Activated naive CD8-positive, alpha-beta T cell treated with anti-CD3 and anti-CD28 coated beads, Interleukin-2, amount 50 U/mL, for 16 hours (primary cell): ENCODE results near the gene TIMMDC1.
"Not testable (repeated sequence)": the region's sequence is repeated elsewhere in the genome, so short reads cannot be mapped to it uniquely, and the experiment has no call there.

Experiments used
- DNase-seq: peaks from one replicate; pipeline ENCODE4 v3.0.0-alpha.2; 2020; ENCODE audit warnings: low read depth, low spot score

Gene TIMMDC1

DNA sequence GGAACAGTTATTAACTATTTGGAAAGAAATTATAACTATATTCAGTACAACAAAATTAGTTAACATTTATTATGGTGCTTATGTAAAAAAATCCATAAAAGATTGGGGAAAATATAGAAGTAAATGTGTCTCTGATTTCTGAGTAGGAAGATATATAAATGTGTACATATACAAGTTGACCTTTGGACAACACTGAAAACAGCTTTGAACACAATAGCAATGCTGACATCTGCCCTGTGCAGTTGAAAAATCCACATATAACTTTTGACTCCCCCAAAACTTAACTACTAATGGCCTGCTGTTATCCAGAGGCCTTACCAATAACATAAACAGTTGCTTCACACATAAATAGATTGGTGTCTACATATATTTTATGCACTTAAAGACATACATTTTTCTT, 12.3 kb downstream of the TIMMDC1 start:
- DNase-seq, result no peak

DNA sequence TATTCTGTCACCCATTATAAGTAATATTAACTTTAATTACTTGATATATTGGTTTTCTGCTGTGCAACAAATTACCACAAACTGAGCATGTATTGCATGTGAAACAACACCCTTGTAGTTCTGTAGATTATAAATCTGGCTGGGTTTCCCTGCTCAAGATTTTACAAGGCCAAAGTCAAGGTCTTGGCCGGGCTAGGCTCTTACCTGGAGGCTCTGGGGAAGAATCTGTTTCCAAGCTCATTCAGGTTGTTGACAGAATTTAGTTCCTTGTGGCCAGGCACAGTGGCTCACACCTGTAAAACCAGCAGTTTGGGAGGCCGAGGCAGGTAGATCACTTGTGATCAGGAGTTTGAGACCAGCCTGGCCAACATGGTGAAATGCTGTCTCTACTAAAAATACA, 16.3 kb downstream of the TIMMDC1 start:
- no peak for DNase-seq

DNA sequence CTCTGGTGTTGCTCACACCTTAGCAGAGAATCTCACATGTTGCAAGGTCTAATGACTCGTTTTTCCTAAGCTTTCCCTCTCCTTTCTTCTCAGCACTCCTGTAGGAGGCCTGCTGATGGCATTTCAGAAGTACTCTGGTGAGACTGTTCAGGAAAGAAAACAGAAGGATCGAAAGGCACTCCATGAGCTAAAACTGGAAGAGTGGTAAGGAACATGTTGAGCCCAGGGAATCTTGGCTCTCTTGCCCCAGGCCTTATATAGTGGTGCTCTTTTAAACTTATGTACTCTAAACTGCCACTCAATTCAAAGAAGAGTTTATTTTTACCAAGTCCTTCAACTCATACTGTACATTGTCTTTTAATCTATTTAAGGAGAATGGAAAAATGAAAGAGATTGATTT, 18.8 kb downstream of the TIMMDC1 start:
- DNase-seq, result no peak

DNA sequence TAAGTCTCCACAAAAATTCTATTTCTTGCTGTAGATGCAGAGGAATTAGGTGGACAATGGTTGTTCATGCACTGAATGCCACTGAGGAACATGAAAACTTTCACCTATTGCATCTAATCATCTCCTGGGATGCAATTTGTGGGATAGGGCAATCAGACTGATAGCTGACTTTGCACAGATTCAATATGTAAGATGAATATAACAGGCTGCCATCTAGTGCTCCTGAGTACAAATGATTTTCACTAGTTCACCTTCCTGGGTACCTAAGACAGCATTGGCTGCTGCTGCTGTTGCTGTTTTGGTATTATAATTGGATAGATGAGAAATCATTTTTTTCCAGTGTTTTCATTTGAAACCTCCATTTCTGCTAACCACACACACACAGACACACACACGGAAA, 19.7 kb downstream of the TIMMDC1 start:
- DNase-seq, result no peak

DNA sequence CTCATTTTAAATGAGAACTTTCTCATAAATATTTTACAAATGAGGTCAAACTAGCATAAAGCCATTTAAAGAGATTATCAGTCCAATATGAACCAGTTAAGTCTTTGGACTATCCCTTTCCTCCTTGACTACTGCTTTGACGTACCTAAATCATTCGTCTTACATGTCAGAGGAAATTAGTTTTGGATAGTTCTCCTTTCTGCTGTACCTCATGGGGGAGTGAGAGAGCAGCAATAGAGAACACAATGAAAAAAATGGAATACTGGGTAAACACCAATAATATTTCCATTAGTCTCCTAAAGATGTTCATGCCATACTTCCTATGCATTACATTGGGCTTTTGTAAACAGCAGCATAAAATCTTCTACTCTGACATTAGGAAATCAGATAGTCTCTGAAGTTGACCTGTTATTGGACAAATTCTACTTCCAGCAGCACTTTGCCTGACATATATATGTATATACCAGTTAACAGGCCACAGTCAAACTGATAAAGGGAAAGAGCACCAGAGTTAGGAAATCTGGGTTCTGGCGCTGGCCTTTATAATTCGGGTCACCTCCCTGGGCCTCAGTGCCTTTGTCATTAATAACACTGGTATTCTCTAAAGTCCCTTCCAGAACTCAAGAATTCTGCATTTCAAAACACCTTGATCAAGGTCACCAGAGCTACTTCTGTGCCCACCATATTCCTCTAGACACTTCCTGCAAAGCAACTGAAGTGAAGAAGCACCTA, 26.8 kb downstream of the TIMMDC1 start:
- DNase-seq, result no peak

DNA sequence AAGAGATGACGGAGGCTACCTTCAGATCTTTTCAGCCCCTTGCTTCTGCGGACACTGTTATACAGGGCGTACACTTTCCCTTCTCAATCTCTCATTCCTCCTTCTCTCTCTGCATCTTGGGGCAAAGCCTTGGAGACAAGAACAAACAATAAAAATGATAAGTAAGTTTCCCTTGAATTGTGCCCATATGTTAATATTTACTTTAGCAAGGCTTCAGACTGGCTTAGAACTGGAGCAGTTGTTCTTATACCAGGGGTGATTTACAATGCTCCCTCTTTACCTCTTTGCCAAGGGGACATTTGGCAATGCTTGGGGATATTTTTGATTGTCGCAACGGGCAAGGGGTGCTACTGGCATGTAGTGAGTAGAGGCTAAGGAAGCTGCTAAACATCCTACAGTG, 29.4 kb downstream of the TIMMDC1 start:
- DNase-seq, result no peak

DNA sequence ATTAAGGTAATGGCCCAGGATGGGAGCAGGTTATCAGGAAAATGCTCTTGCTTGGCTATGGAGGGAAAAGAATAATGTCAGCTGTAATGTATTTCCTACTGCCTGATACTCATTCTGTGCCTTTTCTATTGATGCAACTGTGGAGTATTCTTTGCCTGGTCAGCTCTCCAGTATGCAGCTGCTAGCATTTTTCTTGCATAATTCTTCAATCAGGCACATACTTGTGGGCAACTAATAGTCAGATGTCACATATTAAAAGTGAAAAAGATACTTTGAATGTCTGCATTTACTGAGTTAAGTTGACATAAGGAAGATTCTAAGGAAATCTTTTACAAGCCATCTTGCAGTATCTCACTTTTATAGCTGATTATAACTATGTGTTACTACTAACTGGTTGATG, 31.5 kb downstream of the TIMMDC1 start:
- no peak for DNase-seq

DNA sequence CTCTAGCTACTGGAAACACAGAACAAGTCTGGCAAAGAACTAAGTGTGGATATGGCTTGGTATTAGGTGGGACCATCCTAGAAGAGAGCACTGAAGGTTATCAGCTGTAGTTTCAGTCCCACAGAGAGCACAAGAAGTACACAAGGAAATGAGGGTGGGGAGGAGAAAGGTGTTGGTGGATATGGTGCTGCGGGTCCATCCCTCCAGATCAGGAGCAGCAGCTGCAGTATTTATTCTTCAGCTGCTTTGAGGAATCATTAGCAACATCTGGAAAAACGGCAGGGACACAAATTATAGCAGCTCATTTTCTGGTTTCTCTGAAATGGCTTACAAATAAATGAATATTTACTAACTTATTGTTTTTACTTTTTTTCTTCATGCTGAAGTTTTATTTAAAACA, 32.1 kb downstream of the TIMMDC1 start:
- no peak for DNase-seq

DNA sequence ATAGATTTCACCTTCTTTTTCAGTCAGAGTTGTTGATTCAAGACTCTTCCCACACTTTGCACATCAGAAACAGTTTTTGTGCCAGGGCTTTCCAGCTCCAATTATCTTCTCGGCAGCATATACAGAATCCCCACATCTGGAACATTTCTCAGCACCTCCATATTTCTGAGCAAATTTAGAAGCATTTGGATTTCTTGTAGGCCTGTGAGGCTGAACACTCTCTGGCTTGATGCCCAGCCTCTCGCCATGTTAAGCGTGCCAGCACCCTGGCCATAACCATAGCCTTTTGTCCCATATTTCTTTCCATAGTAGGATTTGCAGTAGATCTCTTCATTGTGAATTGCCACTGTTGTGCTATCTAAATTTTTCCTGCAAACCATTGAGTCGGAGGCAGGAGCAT, 32.8 kb downstream of the TIMMDC1 start:
- no peak for DNase-seq

DNA sequence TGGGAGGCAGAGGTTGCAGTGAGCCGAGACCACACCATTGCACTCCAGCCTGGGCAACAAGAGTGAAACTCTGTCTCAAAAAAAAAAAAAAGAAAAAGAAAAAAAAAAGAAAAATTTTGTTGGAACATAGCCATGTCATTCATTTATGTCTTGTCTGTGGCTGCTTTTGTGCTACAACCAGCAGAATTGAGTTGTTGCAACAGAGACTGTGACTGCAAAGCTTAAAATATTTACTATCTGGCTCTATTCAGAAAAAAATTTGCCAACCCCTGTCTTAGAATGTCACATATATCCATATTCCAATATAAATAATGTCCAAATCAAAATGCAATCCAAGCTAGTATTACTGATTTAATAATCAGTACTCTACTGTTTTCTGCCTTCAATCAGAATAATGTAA, 35.9 kb downstream of the TIMMDC1 start:
- DNase-seq, result no peak

DNA sequence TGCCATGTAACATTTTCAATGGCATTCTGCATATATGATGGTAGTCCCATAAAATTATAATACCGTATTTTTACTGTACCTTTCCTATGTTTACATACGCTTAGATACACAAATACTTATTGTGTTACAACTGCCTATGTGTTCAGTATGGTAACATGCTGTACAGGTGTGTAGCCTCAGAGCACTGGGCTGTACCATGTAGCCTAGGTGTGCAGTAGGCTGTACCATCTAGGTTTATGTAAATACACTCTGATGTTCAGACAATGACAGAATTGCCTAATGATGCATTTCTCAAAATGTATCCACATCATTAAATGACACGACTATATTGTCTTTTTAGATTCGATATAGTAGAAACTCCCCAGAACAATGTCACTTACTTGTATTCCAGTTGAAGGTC, 38.4 kb downstream of the TIMMDC1 start:
- DNase-seq, result no peak

DNA sequence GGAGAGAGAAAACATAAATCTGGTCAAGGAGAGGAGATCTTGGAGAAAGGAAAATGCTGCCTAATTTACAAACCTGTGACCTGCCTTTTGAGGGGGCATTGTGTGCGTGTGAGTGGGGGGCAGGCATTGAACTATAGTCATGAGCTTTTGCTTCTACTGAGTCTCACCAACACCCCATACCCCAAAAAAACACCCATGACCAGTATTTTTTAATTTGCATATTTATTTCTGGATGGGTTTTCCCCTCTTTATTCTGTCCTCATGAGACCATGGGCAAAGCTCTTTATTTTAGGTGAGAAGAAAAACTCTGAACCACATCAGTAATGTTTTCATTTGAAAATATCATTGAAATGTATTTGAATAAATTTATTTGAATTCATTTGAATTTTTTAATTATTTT, 40.4 kb downstream of the TIMMDC1 start:
- no peak for DNase-seq

DNA sequence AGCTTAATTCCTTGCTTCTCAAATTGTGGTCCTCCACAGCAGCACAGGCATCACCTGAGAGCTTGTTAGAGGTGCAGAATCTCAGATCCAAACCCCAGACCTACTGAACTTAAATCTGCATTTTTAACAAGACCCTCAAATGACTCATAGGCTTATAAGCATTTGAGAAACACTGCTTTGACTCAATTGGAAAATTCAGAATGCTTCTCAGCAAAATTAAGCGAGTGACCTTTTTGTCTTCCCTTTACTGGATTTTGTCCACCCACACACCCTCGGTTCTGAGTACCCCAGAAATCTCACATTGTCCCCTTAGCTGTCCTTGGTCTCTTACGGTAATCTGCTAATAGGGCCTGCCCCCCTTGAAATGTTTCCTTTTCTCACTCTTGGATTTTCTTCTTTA, 43.2 kb downstream of the TIMMDC1 start:
- DNase-seq, result no peak

DNA sequence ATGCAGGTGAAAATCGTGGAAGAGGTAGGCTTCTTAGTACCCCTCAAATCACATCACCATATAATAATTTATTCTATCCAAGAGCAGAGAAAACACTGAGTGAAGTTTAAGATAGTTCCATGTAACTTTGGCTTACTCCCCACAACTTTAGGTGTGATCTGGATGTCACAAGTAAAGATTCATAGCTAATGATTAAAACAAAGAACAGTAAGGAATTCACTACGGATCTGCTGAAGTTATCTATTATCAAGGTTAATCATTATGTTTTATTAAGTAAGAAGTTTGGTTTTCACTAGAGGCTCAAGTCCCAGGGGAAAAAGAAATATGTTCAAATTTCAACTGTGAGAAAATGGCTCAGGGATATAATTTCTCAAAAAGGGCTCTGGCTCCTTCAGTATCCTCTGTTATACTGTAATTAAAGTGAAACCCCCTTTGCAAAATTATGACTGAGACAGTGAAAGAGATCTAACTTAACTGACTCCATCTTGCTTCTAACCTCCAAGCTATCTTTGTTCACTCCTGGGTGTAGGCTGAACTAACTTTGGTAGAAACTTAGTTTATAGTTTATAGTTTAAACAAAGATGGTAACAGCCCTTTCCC, 43.9 kb downstream of the TIMMDC1 start:
- no peak for DNase-seq

DNA sequence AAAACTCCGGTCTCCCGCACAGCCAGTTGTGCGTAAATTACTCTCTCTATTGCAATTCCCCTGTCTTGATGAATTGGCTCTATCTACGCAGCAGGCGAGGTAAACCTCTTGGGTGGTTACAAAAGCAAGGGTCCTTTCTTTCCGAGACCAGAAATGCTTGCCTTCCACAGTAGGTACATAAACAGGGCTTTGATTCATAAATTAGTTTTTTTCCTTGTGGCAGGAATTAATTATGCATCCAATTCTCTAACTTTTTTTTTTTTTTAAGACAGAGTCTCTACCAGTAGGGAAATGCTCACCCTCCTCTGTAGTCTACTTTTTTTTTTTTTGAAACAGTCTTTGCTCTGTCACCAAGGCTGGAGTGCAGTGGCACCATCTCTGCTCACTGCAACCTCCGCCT, 44.8 kb downstream of the TIMMDC1 start:
- no peak for DNase-seq

DNA sequence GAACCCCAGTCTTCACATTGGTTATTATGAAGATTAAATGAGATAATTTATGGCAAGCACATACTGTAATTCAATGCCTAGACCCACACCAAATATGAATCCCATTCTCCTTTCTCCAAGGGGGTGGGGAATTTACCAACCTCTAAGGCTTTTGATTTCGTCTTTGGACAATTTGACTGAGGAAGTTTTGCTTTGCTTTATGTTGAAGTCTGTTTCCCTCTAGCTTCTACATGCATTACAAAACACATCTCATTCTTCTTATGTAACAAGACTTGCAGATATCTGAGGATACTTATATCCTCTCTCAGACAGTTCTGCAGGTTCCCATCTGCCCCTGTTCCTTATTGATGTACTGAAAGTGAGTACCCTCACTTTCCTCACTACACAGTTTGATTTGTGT, 48.9 kb downstream of the TIMMDC1 start:
- DNase-seq, result no peak

DNA sequence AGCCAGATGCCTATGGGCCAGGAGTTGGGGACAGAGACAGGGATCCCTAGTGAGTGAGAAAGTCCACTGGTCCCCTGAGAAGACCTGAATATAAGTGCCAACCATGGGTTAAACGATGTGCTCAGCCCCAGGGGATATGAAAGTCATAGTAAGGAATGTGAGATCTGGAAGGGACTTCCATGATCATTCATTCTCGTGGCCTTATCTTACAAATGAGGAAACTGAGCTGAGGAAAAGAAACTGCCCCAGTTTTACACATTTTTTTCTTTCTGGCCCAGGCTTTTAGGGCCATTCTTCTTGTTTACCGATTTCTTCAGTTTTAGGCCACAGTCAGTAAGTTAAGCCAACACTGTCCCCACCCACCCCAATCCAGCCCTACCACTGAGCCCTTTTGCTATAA, 50.0 kb downstream of the TIMMDC1 start:
- DNase-seq, result no peak

DNA sequence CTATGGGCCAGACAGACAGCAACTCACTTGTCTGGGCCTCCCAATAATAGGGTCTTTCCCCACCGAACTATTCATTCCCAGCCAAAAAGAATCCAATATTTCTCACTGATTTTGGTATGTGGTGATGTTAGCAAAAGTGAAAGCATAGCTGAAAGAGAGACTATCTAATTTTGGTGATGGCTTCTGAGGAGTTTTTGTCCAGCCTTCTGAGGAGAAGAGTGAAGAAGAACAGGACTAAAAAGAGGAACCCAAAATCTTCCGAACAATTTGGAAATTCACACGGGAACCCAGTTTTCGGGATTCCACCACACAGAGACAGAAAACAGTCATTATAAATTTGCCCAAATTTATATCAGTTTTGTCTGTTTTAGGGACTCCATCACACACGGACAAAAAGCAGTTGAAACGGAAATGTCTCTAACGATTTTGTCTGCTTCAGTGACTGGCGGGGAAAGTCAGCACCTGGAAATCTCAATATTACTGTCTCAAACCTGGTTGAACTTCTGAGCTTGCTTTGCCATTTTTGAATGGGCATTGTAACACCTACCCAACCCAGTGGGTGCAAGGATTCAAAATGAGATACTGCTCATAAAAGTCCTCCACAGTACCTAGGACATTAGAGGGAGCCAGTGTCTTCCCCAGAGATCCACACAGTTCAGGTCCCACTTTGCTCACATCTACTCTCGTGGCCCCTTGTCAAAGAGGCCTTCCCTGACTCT, 52.0 kb downstream of the TIMMDC1 start:
- no peak for DNase-seq

DNA sequence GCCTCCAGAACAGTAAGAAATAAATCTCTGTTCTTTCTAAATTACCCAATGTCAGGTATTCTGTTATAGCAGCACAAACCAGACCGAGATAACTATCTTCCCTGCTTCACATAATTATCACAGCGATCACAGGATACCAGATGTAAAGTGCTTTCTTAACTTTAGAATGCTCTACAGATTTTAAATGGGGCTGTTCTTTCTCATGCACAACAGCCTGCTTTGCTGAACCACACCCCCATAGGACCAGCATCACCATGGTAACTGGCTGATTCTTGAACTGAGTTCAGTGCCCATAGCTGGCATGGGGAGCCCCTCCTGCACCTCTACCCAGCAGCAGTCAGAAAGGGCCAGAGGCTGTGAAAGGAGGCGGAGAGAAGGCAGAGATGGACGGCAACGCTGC, 53.3 kb downstream of the TIMMDC1 start:
- no peak for DNase-seq

DNA sequence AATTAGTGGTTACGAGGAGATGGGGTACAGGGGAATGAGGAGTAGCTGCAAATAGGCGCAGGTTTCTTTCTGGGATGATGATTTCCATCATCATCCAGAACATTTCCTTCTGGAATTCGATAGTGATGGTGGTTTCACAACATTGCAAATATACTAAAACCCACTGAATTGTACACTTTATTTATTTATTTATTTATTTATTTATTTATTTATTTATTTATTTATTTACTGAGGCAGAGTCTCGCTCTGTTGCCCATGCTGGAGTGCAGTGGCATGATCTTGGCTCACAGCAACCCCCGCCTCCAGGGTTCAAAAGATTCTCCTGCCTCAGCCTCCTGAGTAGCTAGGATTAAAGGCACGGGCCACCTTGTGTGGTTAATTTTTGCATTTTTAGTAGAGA, 54.6 kb downstream of the TIMMDC1 start:
- DNase-seq, result not testable (repeated sequence)

DNA sequence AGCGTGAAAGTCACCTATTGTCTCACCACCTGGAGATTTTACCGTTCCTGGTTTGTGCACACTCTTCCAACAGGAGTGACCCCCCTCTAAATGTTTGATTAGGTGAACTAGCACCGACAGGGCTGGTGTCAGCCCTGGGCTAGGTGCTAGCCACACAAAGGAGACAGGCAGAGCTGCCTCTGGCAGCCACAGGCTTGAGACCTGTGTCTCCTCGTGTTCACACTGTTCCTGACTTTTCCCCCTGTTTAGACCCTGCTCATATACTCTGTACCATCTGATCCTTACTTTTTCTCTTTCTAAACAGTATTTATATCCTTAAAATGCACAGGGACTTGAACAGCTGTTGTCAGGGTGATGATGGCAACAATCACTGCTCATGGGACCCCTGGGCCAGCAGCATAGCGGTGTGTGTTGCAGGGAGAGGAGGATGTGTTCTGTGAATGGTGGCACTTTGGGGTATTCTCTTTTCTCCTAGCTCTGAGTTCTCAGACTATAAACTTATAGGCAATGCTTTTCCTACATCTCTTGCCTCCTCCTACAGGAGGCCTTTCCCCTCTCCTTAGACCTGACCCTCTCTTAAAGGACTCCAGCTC, 55.6 kb downstream of the TIMMDC1 start:
- DNase-seq, result no peak

DNA sequence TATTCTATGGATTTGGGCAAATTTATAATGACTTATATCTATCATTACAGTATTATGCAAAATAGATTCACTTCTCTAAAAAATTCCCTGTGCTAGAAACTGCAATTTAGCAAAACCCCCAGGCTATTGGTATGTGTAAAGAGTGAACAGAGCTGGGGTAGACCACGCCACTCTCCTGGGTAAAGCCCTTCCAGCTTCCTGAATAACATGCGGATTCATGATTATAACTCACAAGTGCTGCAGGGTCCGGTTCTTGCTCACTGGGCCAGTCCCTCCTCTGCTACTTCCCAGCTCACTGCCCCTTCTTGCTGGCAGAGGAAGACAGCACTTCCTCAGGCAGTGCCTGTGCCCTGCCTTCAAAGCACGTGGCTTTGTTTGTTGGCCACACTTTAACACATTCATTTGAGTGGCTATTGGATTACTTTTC, 57.0 kb downstream of the TIMMDC1 start:
- no peak for DNase-seq

DNA sequence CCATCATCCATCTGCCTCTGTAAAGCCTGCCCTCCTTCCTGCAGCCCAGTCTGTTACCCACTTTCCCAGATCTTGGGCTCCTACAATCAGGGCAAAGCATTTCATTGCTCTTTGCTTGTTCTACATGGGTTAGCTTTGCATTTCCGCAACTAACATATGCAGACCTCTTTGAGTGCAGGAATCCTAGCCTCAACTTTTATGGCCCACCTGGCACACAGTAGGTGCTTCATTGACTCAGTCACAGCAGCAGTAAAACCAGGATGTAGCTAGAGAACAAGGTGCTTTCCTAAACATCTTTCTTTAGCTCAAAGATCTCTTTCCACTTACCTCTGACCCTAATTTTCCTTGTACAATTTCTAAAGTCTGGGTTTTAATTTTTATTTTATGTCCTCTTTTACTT, 57.6 kb downstream of the TIMMDC1 start:
- DNase-seq, result no peak
